ENCODE results near the gene RPS8. TPM values are rescaled to one million over a fixed set of nuclear protein-coding genes. Genes with fewer than 3 reads are reported as not detected.

Gene RPS8
- total RNA-seq, 2 donors from 2014 or later, result 2,014 to 2,050 TPM

GRCh38 chr1:44786138-44786840 is 10.9 kb downstream of the RPS8 start:
- DNase-seq, result peak; percentile 95
- Mint-ChIP-seq H3K9me3 (no peaks in the 10 kb centered on the region), H3K4me1 (peaks cover 12% of the 10 kb centered on the region), H3K4me3 (peak overlapping the region; percentile 50), H3K36me3 (ENCODE audit: low read depth) (peaks cover 6% of the 10 kb centered on the region), H3K27me3 (ENCODE audit: insufficient read depth) (peaks cover 10% of the 10 kb centered on the region), H3K27ac (peak overlapping the region; percentile 50)
- Histone ChIP-seq H3K36me3 (ENCODE audit: control insufficient read depth, insufficient read depth, low read length) (no peaks in the 10 kb centered on the region), H3K27ac (ENCODE audit: low read depth, low read length) (no peak overlapping the region), H3K27me3 (ENCODE audit: control insufficient read depth, insufficient read depth, low read length, poor library complexity, severe bottlenecking) (peaks cover 20% of the 10 kb centered on the region), H3K9me3 (ENCODE audit: control insufficient read depth, low read length) (no peaks in the 10 kb centered on the region), H3K9ac (ENCODE audit: extremely low read depth, low read length, poor library complexity, severe bottlenecking) (no peak overlapping the region), H3K4me3 (ENCODE audit: low read length) (peak overlapping the region; percentile 66), H3K4me1 (ENCODE audit: control insufficient read depth, insufficient read depth, low read length) (peaks cover 5% of the 10 kb centered on the region)
- TF ChIP-seq, protein P1, sequence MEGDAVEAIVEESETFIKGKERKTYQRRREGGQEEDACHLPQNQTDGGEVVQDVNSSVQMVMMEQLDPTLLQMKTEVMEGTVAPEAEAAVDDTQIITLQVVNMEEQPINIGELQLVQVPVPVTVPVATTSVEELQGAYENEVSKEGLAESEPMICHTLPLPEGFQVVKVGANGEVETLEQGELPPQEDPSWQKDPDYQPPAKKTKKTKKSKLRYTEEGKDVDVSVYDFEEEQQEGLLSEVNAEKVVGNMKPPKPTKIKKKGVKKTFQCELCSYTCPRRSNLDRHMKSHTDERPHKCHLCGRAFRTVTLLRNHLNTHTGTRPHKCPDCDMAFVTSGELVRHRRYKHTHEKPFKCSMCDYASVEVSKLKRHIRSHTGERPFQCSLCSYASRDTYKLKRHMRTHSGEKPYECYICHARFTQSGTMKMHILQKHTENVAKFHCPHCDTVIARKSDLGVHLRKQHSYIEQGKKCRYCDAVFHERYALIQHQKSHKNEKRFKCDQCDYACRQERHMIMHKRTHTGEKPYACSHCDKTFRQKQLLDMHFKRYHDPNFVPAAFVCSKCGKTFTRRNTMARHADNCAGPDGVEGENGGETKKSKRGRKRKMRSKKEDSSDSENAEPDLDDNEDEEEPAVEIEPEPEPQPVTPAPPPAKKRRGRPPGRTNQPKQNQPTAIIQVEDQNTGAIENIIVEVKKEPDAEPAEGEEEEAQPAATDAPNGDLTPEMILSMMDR (conservative IDR thresholded peaks at IDR 0.05), result peak; percentile 99
- 12 to 21% methylated on average over 32 to 49 of the region's 49 CpGs for WGBS, 2 experiments (ENCODE audit: insufficient coverage in 1 of 2, insufficient read length in 1 of 2)

DNA sequence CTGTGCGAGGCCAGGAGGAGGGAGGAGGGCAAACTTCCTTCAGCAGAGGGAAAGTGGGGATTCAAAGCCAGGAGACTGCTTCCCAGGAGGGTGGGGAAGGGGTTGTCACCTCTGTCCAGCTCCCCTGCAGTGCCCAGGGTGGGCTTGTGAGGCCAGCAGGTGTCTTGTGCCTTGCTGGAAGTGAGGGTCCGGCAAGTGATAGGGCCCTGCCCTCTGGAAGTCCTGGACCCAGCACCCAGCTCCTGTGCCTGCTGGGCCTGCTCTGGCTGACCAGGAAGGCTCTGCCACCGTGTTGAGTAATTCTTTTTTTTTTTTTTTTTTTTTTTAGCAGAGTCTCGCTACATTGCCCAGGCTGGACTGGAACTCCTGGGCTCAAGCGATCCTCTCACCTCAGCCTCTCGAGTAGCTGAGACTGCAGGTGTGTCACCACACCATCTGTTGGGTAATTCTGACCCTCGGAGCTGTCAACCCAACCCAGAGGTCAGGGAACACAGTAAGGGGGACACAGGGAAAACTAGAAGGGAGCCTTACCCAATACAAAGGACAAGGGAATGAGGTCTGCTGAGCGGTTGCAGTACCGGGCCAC is 11.6 kb downstream of the RPS8 start:
- Histone ChIP-seq H3K27ac (ENCODE audit: low read depth, low read length) (no peak overlapping the region), H3K9ac (ENCODE audit: extremely low read depth, low read length, poor library complexity, severe bottlenecking) (no peak overlapping the region), H3K36me3 (ENCODE audit: control insufficient read depth, insufficient read depth, low read length) (no peaks in the 10 kb centered on the region), H3K4me1 (ENCODE audit: control insufficient read depth, insufficient read depth, low read length) (peaks cover 5% of the 10 kb centered on the region), H3K27me3 (ENCODE audit: control insufficient read depth, insufficient read depth, low read length, poor library complexity, severe bottlenecking) (peaks cover 20% of the 10 kb centered on the region), H3K9me3 (ENCODE audit: control insufficient read depth, low read length) (no peaks in the 10 kb centered on the region), H3K4me3 (ENCODE audit: low read length) (no peak overlapping the region)
- WGBS, 2 experiments (ENCODE audit: insufficient coverage in 1 of 2, insufficient read length in 1 of 2), result 85 to 96% methylated on average over 6 to 9 of the region's 9 CpGs
- H3K4me1 Mint-ChIP-seq, result peaks cover 16% of the 10 kb centered on the region
- DNase-seq, result peak; percentile 46
- H3K9me3 Mint-ChIP-seq, result no peaks in the 10 kb centered on the region
- peaks cover 10% of the 10 kb centered on the region for H3K27me3 Mint-ChIP-seq (ENCODE audit: insufficient read depth)
- H3K4me3 Mint-ChIP-seq, result peak overlapping the region; percentile 50
- H3K36me3 Mint-ChIP-seq (ENCODE audit: low read depth), result peaks cover 2% of the 10 kb centered on the region
- peak overlapping the region; percentile 50 for H3K27ac Mint-ChIP-seq
- TF ChIP-seq, protein P1 (conservative IDR thresholded peaks at IDR 0.05), result no peak

GRCh38 chr1:44787506-44787905 is 12.2 kb downstream of the RPS8 start:
- TF ChIP-seq, protein P1 (conservative IDR thresholded peaks at IDR 0.05), result no peak
- Mint-ChIP-seq H3K4me1 (peaks cover 16% of the 10 kb centered on the region), H3K4me3 (no peak overlapping the region), H3K27me3 (ENCODE audit: insufficient read depth) (peaks cover 10% of the 10 kb centered on the region), H3K27ac (no peak overlapping the region), H3K36me3 (ENCODE audit: low read depth) (no peaks in the 10 kb centered on the region), H3K9me3 (no peaks in the 10 kb centered on the region)
- H3K9ac ChIP-seq (ENCODE audit: extremely low read depth, low read length, poor library complexity, severe bottlenecking), result no peak overlapping the region
- no peak overlapping the region for H3K4me3 ChIP-seq (ENCODE audit: low read length)
- no peaks in the 10 kb centered on the region for H3K36me3 ChIP-seq (ENCODE audit: control insufficient read depth, insufficient read depth, low read length)
- peaks cover 20% of the 10 kb centered on the region for H3K27me3 ChIP-seq (ENCODE audit: control insufficient read depth, insufficient read depth, low read length, poor library complexity, severe bottlenecking)
- no peak overlapping the region for H3K27ac ChIP-seq (ENCODE audit: low read depth, low read length)
- DNase-seq, result peak; percentile 40
- 94 to 100% methylated on average over 7 to 10 of the region's 10 CpGs for WGBS, 2 experiments (ENCODE audit: insufficient coverage in 1 of 2, insufficient read length in 1 of 2)
- no peaks in the 10 kb centered on the region for H3K9me3 ChIP-seq (ENCODE audit: control insufficient read depth, low read length)
- H3K4me1 ChIP-seq (ENCODE audit: control insufficient read depth, insufficient read depth, low read length), result peaks cover 5% of the 10 kb centered on the region

Measured in endodermal cell (in vitro differentiated cells).